Cortex of kidney (tissue), 1 donor: ENCODE measurements around the gene HSD17B12.

Experiments used
- DNase-seq: peaks from one replicate; lab custom pipeline; 2025; lab: John Stamatoyannopoulos, UW

Gene HSD17B12

GRCh38 chr11:43688394-43688793 lies 7.9 kb downstream of the HSD17B12 start:
- DNase-seq = no peak

- DNase-seq = no peak
Measured at GRCh38 chr11:43689167-43689566, 8.6 kb downstream of the HSD17B12 start.

GRCh38 chr11:43690929-43691725 lies 10.6 kb downstream of the HSD17B12 start:
- no peak for DNase-seq

- DNase-seq = no peak
Measured at GRCh38 chr11:43691806-43692205, 11.3 kb downstream of the HSD17B12 start.

GRCh38 chr11:43693069-43693468 lies 12.5 kb downstream of the HSD17B12 start:
- no peak for DNase-seq

GRCh38 chr11:43693731-43694130 lies 13.2 kb downstream of the HSD17B12 start:
- no peak for DNase-seq

- DNase-seq = no peak
Measured at GRCh38 chr11:43694477-43694876, 13.9 kb downstream of the HSD17B12 start.

- DNase-seq = no peak
Measured at GRCh38 chr11:43697679-43698078, 17.1 kb downstream of the HSD17B12 start.

GRCh38 chr11:43699870-43700269 lies 19.3 kb downstream of the HSD17B12 start:
- no peak for DNase-seq

GRCh38 chr11:43706631-43707030 lies 26.1 kb downstream of the HSD17B12 start:
- DNase-seq = no peak

GRCh38 chr11:43708776-43709175 lies 28.2 kb downstream of the HSD17B12 start:
- DNase-seq = no peak

- DNase-seq = no peak
Measured at GRCh38 chr11:43709689-43710088, 29.2 kb downstream of the HSD17B12 start.

- no peak for DNase-seq
Measured at GRCh38 chr11:43712676-43713075, 32.1 kb downstream of the HSD17B12 start.

GRCh38 chr11:43718373-43718772 lies 37.8 kb downstream of the HSD17B12 start:
- DNase-seq = no peak

- no peak for DNase-seq
Measured at GRCh38 chr11:43723617-43724016, 43.1 kb downstream of the HSD17B12 start.

- DNase-seq = no peak
Measured at GRCh38 chr11:43732225-43732624, 51.7 kb downstream of the HSD17B12 start.

- no peak for DNase-seq
Measured at GRCh38 chr11:43734256-43734655, 53.7 kb downstream of the HSD17B12 start.

GRCh38 chr11:43735115-43735514 lies 54.6 kb downstream of the HSD17B12 start:
- no peak for DNase-seq

- DNase-seq = no peak
Measured at GRCh38 chr11:43735961-43736360, 55.4 kb downstream of the HSD17B12 start.

GRCh38 chr11:43736502-43737200 lies 56.1 kb downstream of the HSD17B12 start:
- DNase-seq = no peak

- no peak for DNase-seq
Measured at GRCh38 chr11:43737201-43737590, 56.7 kb downstream of the HSD17B12 start.

GRCh38 chr11:43738600-43739409 lies 58.3 kb downstream of the HSD17B12 start:
- DNase-seq = no peak

- no peak for DNase-seq
Measured at GRCh38 chr11:43746670-43747069, 66.1 kb downstream of the HSD17B12 start.
